Measurements from ENCODE around the gene ARHGEF39. TPM values are rescaled to one million over a fixed set of nuclear protein-coding genes. Genes with fewer than 3 reads are reported as not detected.
"Not testable (repeated sequence)": the region's sequence is repeated elsewhere in the genome, so short reads cannot be mapped to it uniquely, and the experiment has no call there.

The ARHGEF39 gene
- total and polyA plus RNA-seq, 11 donors: 0.11 to 1.2 (median 0.27) TPM

GRCh38 chr9:35616681-35617459 lies 48.1 kb downstream of the ARHGEF39 start:
- Histone ChIP-seq H3K36me3 (no peaks in the 10 kb centered on the region), H3K4me3 (peak overlapping the region; percentile 25 to 62 (median 45)), H3K9me3 (no peaks in the 10 kb centered on the region), H3K27me3 (peaks cover 0 to 18% (median 0%) of the 10 kb centered on the region in 9 donors), H3K27ac (peak overlapping the region in 1 of 12 donors; percentile 54), H3K4me1 (peaks cover 0 to 37% (median 4%) of the 10 kb centered on the region in 12 donors)
- TF ChIP-seq POLR2A (IDR thresholded peaks at IDR 0.05) (no peak), CTCF (IDR thresholded peaks at IDR 0.05) (peak in 1 of 12 donors; percentile 15)
- intact Hi-C loops (cut with DNase I): no loop called here
- WGBS, 4 donors: 7 to 13% (median 9%) methylated on average over 29 to 51 of the region's 51 CpGs
- DNase-seq (peak; percentile 72 to 87 (median 78)), ATAC-seq (peak; percentile 50 to 78 (median 64))

GRCh38 chr9:35615981-35616680 lies 48.9 kb downstream of the ARHGEF39 start:
- peaks cover 0 to 37% (median 4%) of the 10 kb centered on the region in 12 donors for H3K4me1 ChIP-seq
- H3K36me3 ChIP-seq: no peaks in the 10 kb centered on the region
- peak overlapping the region in 1 of 12 donors; percentile 62 for H3K4me3 ChIP-seq
- no peak for TF ChIP-seq POLR2A (IDR thresholded peaks at IDR 0.05)
- no peak for TF ChIP-seq CTCF (IDR thresholded peaks at IDR 0.05)
- no peaks in the 10 kb centered on the region for H3K9me3 ChIP-seq
- 70 to 76% (median 71%) methylated on average over 17 of the region's 17 CpGs for WGBS, 4 donors
- ATAC-seq: no peak
- peaks cover 0 to 18% (median 0%) of the 10 kb centered on the region in 9 donors for H3K27me3 ChIP-seq
- no peak overlapping the region for H3K27ac ChIP-seq
- DNase-seq: no peak
- intact Hi-C loops (cut with DNase I): no loop called here

DNA sequence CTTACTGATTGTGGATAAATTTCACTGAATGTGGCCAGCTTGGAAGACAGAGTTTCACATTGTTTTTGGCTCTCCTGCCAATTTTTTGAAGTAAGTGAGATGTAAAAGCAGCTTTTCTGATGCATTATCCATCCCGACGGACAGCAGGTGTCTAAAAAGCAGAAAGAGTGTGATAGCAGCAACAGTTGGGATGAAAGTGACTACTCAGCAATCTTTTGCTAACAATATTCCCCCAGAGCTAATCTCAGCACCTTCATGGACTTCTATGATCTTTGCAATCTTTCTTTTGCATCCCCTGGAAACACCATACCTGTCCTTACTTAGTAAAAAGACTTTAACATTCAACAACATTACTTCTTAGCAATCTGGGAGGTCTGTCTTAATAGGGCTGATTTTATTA lies 52.2 kb downstream of the ARHGEF39 start:
- WGBS, 4 donors: 74 to 93% (median 90%) methylated on average over 2 of the region's 2 CpGs
- TF ChIP-seq CTCF (IDR thresholded peaks at IDR 0.05) (no peak), POLR2A (IDR thresholded peaks at IDR 0.05) (no peak)
- Histone ChIP-seq H3K27ac (no peak overlapping the region), H3K9me3 (no peaks in the 10 kb centered on the region), H3K4me1 (peaks cover 0 to 16% (median 4%) of the 10 kb centered on the region in 12 donors), H3K4me3 (no peak overlapping the region), H3K36me3 (peaks cover 0 to 26% (median 22%) of the 10 kb centered on the region in 9 donors), H3K27me3 (peaks cover 0 to 17% (median 0%) of the 10 kb centered on the region in 9 donors)
- no peak for DNase-seq
- ATAC-seq: no peak
- intact Hi-C loops (cut with DNase I): no loop called here

DNA sequence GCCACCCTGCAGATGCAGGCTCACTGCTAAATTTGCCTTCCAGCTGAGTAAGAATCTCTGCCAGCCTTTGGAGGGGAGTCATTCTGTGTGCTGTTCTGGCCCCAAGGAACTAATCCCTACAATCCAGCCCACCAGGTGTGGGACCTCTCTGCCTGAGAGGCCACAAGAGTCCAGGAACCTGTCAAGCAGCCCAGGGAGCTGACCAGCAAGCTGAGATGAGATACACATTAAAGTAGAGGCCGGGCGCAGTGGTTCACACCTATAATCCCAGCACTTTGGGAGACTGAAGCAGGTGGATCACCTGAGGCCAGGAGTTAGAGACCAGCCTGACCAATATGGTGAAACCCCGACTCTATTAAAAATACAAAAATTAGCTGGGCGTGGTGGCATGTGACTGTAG lies 52.9 kb downstream of the ARHGEF39 start:
- H3K4me3 ChIP-seq; intact Hi-C loops (cut with DNase I); H3K27ac ChIP-seq; H3K9me3 ChIP-seq; ATAC-seq; H3K27me3 ChIP-seq; DNase-seq: not testable (repeated sequence)
- peaks cover 0 to 10% (median 1%) of the 10 kb centered on the region in 12 donors for H3K4me1 ChIP-seq
- peaks cover 0 to 34% (median 28%) of the 10 kb centered on the region in 9 donors for H3K36me3 ChIP-seq
- 88 to 96% (median 95%) methylated on average over 4 of the region's 4 CpGs for WGBS, 4 donors
